ENCODE results near the gene ARFGAP1.

The ARFGAP1 gene

GRCh38 chr20:63281742-63282665, 9.4 kb downstream of the ARFGAP1 start:
- DNase-seq: no peak
- no peak for TF ChIP-seq POLR2A (IDR thresholded peaks at IDR 0.05; ENCODE audit: low read length)

GRCh38 chr20:63282946-63283345, 10.3 kb downstream of the ARFGAP1 start:
- DNase-seq: no peak
- TF ChIP-seq GATA1 (IDR thresholded peaks at IDR 0.05; ENCODE audit: low read depth, low read length): no peak
- no peak for TF ChIP-seq POLR2A (IDR thresholded peaks at IDR 0.05; ENCODE audit: low read length)

GRCh38 chr20:63283397-63284082, 10.9 kb downstream of the ARFGAP1 start:
- TF ChIP-seq GATA1 (IDR thresholded peaks at IDR 0.05; ENCODE audit: low read depth, low read length): no peak
- no peak for TF ChIP-seq POLR2A (IDR thresholded peaks at IDR 0.05; ENCODE audit: low read length)
- DNase-seq: no peak

GRCh38 chr20:63284083-63284440, 11.4 kb downstream of the ARFGAP1 start:
- TF ChIP-seq POLR2A (IDR thresholded peaks at IDR 0.05; ENCODE audit: low read length) (no peak), GATA1 (IDR thresholded peaks at IDR 0.05; ENCODE audit: low read depth, low read length) (no peak)
- no peak for DNase-seq

DNA sequence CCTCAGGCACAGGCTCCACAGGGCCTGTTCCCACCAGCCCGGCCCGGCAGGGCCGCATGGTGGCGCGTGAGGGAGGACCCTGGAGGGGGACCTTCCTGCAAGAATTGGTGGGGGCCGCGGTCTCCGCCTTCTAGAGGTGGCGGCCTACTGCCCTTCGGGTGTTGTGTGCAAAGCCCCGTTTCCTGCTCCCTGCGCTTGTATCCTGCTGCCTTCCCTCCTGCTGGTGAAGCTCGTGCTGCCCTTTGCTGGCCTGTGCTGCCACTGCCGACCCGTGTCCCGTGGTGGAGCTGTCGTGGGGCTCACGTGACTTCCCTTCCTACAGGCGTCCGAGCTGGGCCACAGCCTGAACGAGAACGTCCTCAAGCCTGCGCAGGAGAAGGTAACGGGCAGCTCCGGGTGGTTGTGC, 11.9 kb downstream of the ARFGAP1 start:
- TF ChIP-seq POLR2A (IDR thresholded peaks at IDR 0.05; ENCODE audit: low read length) (no peak), GATA1 (IDR thresholded peaks at IDR 0.05; ENCODE audit: low read depth, low read length) (no peak)
- DNase-seq: no peak

- no peak for DNase-seq
- TF ChIP-seq POLR2A (IDR thresholded peaks at IDR 0.05; ENCODE audit: low read length) (no peak), GATA1 (IDR thresholded peaks at IDR 0.05; ENCODE audit: low read depth, low read length) (no peak)
Observed at GRCh38 chr20:63284981-63285524, 12.4 kb downstream of the ARFGAP1 start.

GRCh38 chr20:63285636-63286615, 13.3 kb downstream of the ARFGAP1 start:
- TF ChIP-seq POLR2A (IDR thresholded peaks at IDR 0.05; ENCODE audit: low read length) (no peak), GATA1 (IDR thresholded peaks at IDR 0.05; ENCODE audit: low read depth, low read length) (no peak)

GRCh38 chr20:63286781-63287696, 14.4 kb downstream of the ARFGAP1 start:
- no peak for TF ChIP-seq GATA1 (IDR thresholded peaks at IDR 0.05; ENCODE audit: low read depth, low read length)
- no peak for TF ChIP-seq POLR2A (IDR thresholded peaks at IDR 0.05; ENCODE audit: low read length)

More at GRCh38 chr20:63285636-63286615, 13.3 kb downstream of the ARFGAP1 start:
- DNase-seq: no peak

GRCh38 chr20:63287697-63288580, 15.3 kb downstream of the ARFGAP1 start:
- TF ChIP-seq POLR2A (IDR thresholded peaks at IDR 0.05; ENCODE audit: low read length) (no peak), GATA1 (IDR thresholded peaks at IDR 0.05; ENCODE audit: low read depth, low read length) (no peak)
- no peak for DNase-seq

More at GRCh38 chr20:63286781-63287696, 14.4 kb downstream of the ARFGAP1 start:
- no peak for DNase-seq

GRCh38 chr20:63288581-63289251, 16.1 kb downstream of the ARFGAP1 start:
- TF ChIP-seq POLR2A (IDR thresholded peaks at IDR 0.05; ENCODE audit: low read length) (no peak), GATA1 (IDR thresholded peaks at IDR 0.05; ENCODE audit: low read depth, low read length) (no peak)
- DNase-seq: no peak

Data from erythroblast (primary cell).